OCI-LY7 (cell line): Measurements from ENCODE around the gene COL4A2. TPM values are rescaled to one million over a fixed set of nuclear protein-coding genes. Genes with fewer than 3 reads are reported as not detected.

Experiments
- BruUV-seq: library from RNA; stranded (reverse); fragments of 400-500 nt; replicated peaks from 2 replicates; lab custom pipeline; 2021; lab: Mats Ljungman, UMichigan
- CTCF ChIA-PET: fragments of 300-600 bp; sonication (Branson Sonifier 250); formaldehyde crosslinking; loops from one replicate; lab custom pipeline; 2022; ENCODE audit warnings: antibody characterized with exemption; ENCODE audit not compliant: unreplicated experiment; lab: Charles Lee
- POLR2A ChIA-PET: fragments of 300-600 bp; sonication (Branson Sonifier 250); formaldehyde crosslinking; loops from one replicate; lab custom pipeline; 2022; ENCODE audit warnings: antibody characterized with exemption; lab: Charles Lee
- DNase-seq: peaks from one replicate; pipeline ENCODE4 v3.0.0-alpha.2; 2015; ENCODE audit warnings: low spot score
- H2AFZ ChIP-seq: fragments of 200-600 bp; sonication (generic), shearing (Covaris generic); 2 replicates; pipeline ENCODE4 v1.6.1; 2014; ENCODE audit warnings: mild to moderate bottlenecking, antibody characterized with exemption, low read length, moderate library complexity
- H3K27ac ChIP-seq: fragments of 200-600 bp; sonication (generic); 2 replicates; pipeline ENCODE4 v1.5.1; 2014; ENCODE audit warnings: mixed run types, low read depth, mild to moderate bottlenecking, moderate library complexity, low read length, inconsistent platforms; ENCODE audit not compliant: poor library complexity, severe bottlenecking
- H3K36me3 ChIP-seq: fragments of 200-600 bp; sonication (generic); 2 replicates; pipeline ENCODE4 v1.6.1; 2014; ENCODE audit warnings: mild to moderate bottlenecking, antibody characterized with exemption, low read length, moderate library complexity, mixed read lengths; ENCODE audit not compliant: insufficient read depth
- H3K4me1 ChIP-seq: fragments of 200-600 bp; sonication (generic); 2 replicates; pipeline ENCODE4 v1.5.1; 2014; ENCODE audit warnings: mild to moderate bottlenecking, low read length; ENCODE audit not compliant: insufficient read depth, poor library complexity, severe bottlenecking
- H3K4me2 ChIP-seq: fragments of 200-600 bp; sonication (generic); 2 replicates; pipeline ENCODE4 v1.6.1; 2014; ENCODE audit warnings: mild to moderate bottlenecking, low read length
- H3K4me3 ChIP-seq: fragments of 200-600 bp; sonication (generic); 2 replicates; pipeline ENCODE4 v1.5.1; 2014; ENCODE audit warnings: mild to moderate bottlenecking, low read depth, low read length; ENCODE audit not compliant: poor library complexity, severe bottlenecking
- H3K79me2 ChIP-seq: fragments of 200-600 bp; sonication (generic); 2 replicates; pipeline ENCODE4 v1.6.1; 2016; ENCODE audit warnings: low read depth, mild to moderate bottlenecking, low read length, moderate library complexity, mixed read lengths; ENCODE audit not compliant: insufficient read depth
- H3K9me2 ChIP-seq: fragments of 200-600 bp; sonication (generic); 2 replicates; pipeline ENCODE4 v1.6.1; 2016; ENCODE audit warnings: mild to moderate bottlenecking, low read length, mixed read lengths; ENCODE audit not compliant: insufficient read depth
- H3K9me3 ChIP-seq: fragments of 200-600 bp; sonication (generic); 2 replicates; pipeline ENCODE4 v1.6.1; 2014; ENCODE audit warnings: mild to moderate bottlenecking, mixed run types, low read length, mixed read lengths
- H4K20me1 ChIP-seq: fragments of 200-600 bp; sonication (generic); 2 replicates; pipeline ENCODE4 v1.6.1; 2014; ENCODE audit warnings: mild to moderate bottlenecking, antibody characterized with exemption, low read length, moderate library complexity, mixed read lengths; ENCODE audit not compliant: insufficient read depth
- EZH2phosphoT487 ChIP-seq: fragments of 200-600 bp; sonication (generic); IDR thresholded peaks from 2 replicates; pipeline ENCODE4 v1.6.1; 2018; ENCODE audit warnings: low read depth, borderline replicate concordance, mild to moderate bottlenecking, mixed run types, antibody characterized with exemption, low read length, moderate library complexity, mixed read lengths
- intact Hi-C: fragments of 100-400 bp; cut with micrococcal nuclease; formaldehyde crosslinking; loops from one replicate; pipeline ENCODE4 v1.10.0; 2022; ENCODE audit not compliant: unreplicated experiment
- total RNA-seq, 2 experiments: library from RNA; depleted of rRNA in 1 of 2; stranded (reverse); fragments of >200 nt in 1 of 2; shearing (Covaris generic) in 1 of 2; gene quantifications; 2 replicates each; pipeline ENCODE4 v1.2.3, GENCODE V29; 2014 to 2022
- TF ChIP-seq, protein P1 (sequence below): fragments of 200-600 bp; sonication (generic); conservative IDR thresholded peaks from 2 replicates; pipeline ENCODE4 v1.5.1; 2014; ENCODE audit warnings: mild to moderate bottlenecking, antibody characterized with exemption, low read length, moderate library complexity, mixed read lengths

COL4A2 gene
- total RNA-seq, 2 experiments from 2014 or later = 0.34 TPM; not detected in 1

DNA sequence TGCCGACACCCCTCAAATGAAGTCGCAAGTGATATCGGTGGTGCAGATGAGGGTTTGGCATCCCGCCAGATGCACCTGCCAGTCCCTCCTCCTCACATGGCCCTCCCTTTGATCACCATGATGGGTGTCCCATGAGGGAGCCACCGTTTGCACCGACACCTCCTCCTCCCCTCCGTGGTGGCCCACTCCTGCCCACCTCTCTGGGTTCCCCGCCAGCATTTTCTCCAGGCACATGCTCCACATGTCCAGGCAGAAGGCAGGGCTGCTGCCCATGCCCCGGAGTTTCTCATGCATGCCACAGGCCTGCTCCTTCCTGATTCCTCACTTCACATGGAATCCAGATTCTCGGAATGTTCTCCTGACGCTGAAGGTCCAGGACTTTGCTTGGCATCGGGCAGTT is 49.3 kb downstream of the COL4A2 start:
- Histone ChIP-seq H3K27ac (no peak overlapping the region), H3K9me3 (no peaks in the 10 kb centered on the region), H3K9me2 (no peaks in the 10 kb centered on the region), H4K20me1 (no peaks in the 10 kb centered on the region), H3K4me1 (no peaks in the 10 kb centered on the region), H3K4me3 (no peak overlapping the region), H3K4me2 (no peak overlapping the region), H2AFZ (no peak overlapping the region), H3K36me3 (no peaks in the 10 kb centered on the region), H3K79me2 (no peaks in the 10 kb centered on the region)
- DNase-seq = no peak
- BruUV-seq = no TSS peak
- ChIA-PET POLR2A (no interaction called here), CTCF (no interaction called here)
- no peak for TF ChIP-seq EZH2phosphoT487
- TF ChIP-seq, protein P1, sequence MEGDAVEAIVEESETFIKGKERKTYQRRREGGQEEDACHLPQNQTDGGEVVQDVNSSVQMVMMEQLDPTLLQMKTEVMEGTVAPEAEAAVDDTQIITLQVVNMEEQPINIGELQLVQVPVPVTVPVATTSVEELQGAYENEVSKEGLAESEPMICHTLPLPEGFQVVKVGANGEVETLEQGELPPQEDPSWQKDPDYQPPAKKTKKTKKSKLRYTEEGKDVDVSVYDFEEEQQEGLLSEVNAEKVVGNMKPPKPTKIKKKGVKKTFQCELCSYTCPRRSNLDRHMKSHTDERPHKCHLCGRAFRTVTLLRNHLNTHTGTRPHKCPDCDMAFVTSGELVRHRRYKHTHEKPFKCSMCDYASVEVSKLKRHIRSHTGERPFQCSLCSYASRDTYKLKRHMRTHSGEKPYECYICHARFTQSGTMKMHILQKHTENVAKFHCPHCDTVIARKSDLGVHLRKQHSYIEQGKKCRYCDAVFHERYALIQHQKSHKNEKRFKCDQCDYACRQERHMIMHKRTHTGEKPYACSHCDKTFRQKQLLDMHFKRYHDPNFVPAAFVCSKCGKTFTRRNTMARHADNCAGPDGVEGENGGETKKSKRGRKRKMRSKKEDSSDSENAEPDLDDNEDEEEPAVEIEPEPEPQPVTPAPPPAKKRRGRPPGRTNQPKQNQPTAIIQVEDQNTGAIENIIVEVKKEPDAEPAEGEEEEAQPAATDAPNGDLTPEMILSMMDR = no peak
- intact Hi-C loops = no loop called here

GRCh38 chr13:110358381-110358780 is 51.3 kb downstream of the COL4A2 start:
- CTCF ChIA-PET = no interaction called here
- Histone ChIP-seq H3K27ac (no peak overlapping the region), H2AFZ (no peak overlapping the region), H3K9me2 (no peaks in the 10 kb centered on the region), H3K79me2 (no peaks in the 10 kb centered on the region), H3K9me3 (no peaks in the 10 kb centered on the region), H3K4me2 (no peak overlapping the region), H4K20me1 (no peaks in the 10 kb centered on the region), H3K4me1 (no peaks in the 10 kb centered on the region), H3K36me3 (no peaks in the 10 kb centered on the region), H3K4me3 (no peak overlapping the region)
- TF ChIP-seq EZH2phosphoT487 = no peak
- TF ChIP-seq, protein P1 = no peak
- BruUV-seq = no TSS peak
- intact Hi-C loops = no loop called here
- no peak for DNase-seq
- POLR2A ChIA-PET = no interaction called here

- ChIA-PET CTCF (no interaction called here), POLR2A (no interaction called here)
- TF ChIP-seq, protein P1 = no peak
- TF ChIP-seq EZH2phosphoT487 = no peak
- Histone ChIP-seq H3K27ac (no peak overlapping the region), H2AFZ (no peak overlapping the region), H3K4me3 (no peak overlapping the region), H3K9me3 (no peaks in the 10 kb centered on the region), H3K9me2 (no peaks in the 10 kb centered on the region), H3K36me3 (no peaks in the 10 kb centered on the region), H4K20me1 (no peaks in the 10 kb centered on the region), H3K79me2 (no peaks in the 10 kb centered on the region), H3K4me1 (no peaks in the 10 kb centered on the region), H3K4me2 (no peak overlapping the region)
- no peak for DNase-seq
- BruUV-seq = no TSS peak
- intact Hi-C loops = no loop called here
Observed at GRCh38 chr13:110359840-110360301, 52.8 kb downstream of the COL4A2 start.
